Endothelial cell of umbilical vein (primary cell): Measurements from ENCODE around the gene PAIP2B. TPM values are rescaled to one million over a fixed set of nuclear protein-coding genes. Genes with fewer than 3 reads are reported as not detected.

ENCODE experiments used
- BruUV-seq: library from RNA; stranded (reverse); fragments of 400-500 nt; replicated peaks from 2 replicates; lab custom pipeline; 2021; lab: Mats Ljungman, UMichigan
- CTCF ChIA-PET: fragments of 300-600, 350-600 bp; sonication (Branson Sonifier 250); formaldehyde crosslinking; loops from one replicate; lab custom pipeline; 2021; ENCODE audit warnings: antibody characterized with exemption, inconsistent platforms; lab: Charles Lee
- POLR2A ChIA-PET: fragments of 300-600, 350-600 bp; sonication (Branson Sonifier 250); formaldehyde crosslinking; loops from one replicate; lab custom pipeline; 2021; ENCODE audit warnings: antibody characterized with exemption, inconsistent platforms; lab: Charles Lee
- DNase-seq: peaks from one replicate; pipeline ENCODE4 v3.0.0-alpha.2; 2011; ENCODE audit warnings: low read depth, low spot score
- FAIRE-seq: peaks from 2 replicates; lab custom pipeline; 2011; peaks lifted over from hg19 to GRCh38; lab: Jason Lieb, UNC
- H2AFZ ChIP-seq: 2 replicates; pipeline ENCODE4 v1.6.0; 2012; ENCODE audit warnings: low read depth, low read length, control low read depth, inconsistent platforms
- H3K27ac ChIP-seq: 2 replicates; pipeline ENCODE4 v1.5.1; 2011; ENCODE audit warnings: low read depth, mild to moderate bottlenecking, control low read depth, low read length, moderate library complexity; ENCODE audit not compliant: insufficient read depth
- H3K27me3 ChIP-seq, 2 experiments: 2 replicates each; pipeline versions ENCODE4 v1.6.0 to v1.6.1; 2011; ENCODE audit warnings: low read length in 2 of 2, mixed read lengths in 1 of 2; ENCODE audit not compliant: control insufficient read depth in 2 of 2, insufficient read depth in 2 of 2
- H3K36me3 ChIP-seq, 2 experiments: 2 replicates in 1 of 2; 3 replicates in 1 of 2; pipeline ENCODE4 v1.5.1; 2011; ENCODE audit warnings: low read length in 2 of 2, mild to moderate bottlenecking in 1 of 2, moderate library complexity in 1 of 2; ENCODE audit not compliant: control insufficient read depth in 2 of 2, insufficient read depth in 2 of 2; ENCODE audit errors: extremely low read depth in 1 of 2
- H3K4me1 ChIP-seq: 3 replicates; pipeline ENCODE4 v1.5.1; 2011; ENCODE audit warnings: mild to moderate bottlenecking, low read length; ENCODE audit not compliant: control insufficient read depth, insufficient read depth; ENCODE audit errors: extremely low read depth
- H3K4me2 ChIP-seq: 2 replicates; pipeline ENCODE4 v1.6.1; 2011; ENCODE audit warnings: low read length, control low read depth, mixed read lengths; ENCODE audit not compliant: insufficient read depth
- H3K4me3 ChIP-seq, 3 experiments: fragments of 200-600 bp in 1 of 3; sonication (generic), shearing (Covaris generic) in 1 of 3; replicated peaks in 1 of 3; 2 replicates each; pipeline ENCODE4 v1.5.1; 2011 to 2016; ENCODE audit warnings: control low read depth in 3 of 3, low read length in 3 of 3, mild to moderate bottlenecking in 2 of 3, inconsistent platforms in 1 of 3, low read depth in 1 of 3, moderate library complexity in 1 of 3; ENCODE audit not compliant: insufficient read depth in 1 of 3
- H3K79me2 ChIP-seq: 2 replicates; pipeline ENCODE4 v1.6.0; 2012; ENCODE audit warnings: low read length, inconsistent platforms; ENCODE audit not compliant: control insufficient read depth, insufficient read depth
- H3K9ac ChIP-seq: replicated peaks from 2 replicates; pipeline ENCODE3; 2011; ENCODE audit warnings: low read length, control low read depth; ENCODE audit not compliant: insufficient read depth; ENCODE audit errors: extremely low read depth
- H3K9me1 ChIP-seq: replicated peaks from 3 replicates; pipeline ENCODE4 v1.6.0; 2011; ENCODE audit warnings: mild to moderate bottlenecking, low read length; ENCODE audit not compliant: control insufficient read depth, insufficient read depth; ENCODE audit errors: extremely low read depth
- H3K9me3 ChIP-seq: replicated peaks from 2 replicates; pipeline ENCODE4 v1.5.1; 2012; ENCODE audit warnings: low read length, inconsistent platforms; ENCODE audit not compliant: control insufficient read depth, insufficient read depth
- H4K20me1 ChIP-seq: replicated peaks from 2 replicates; pipeline ENCODE3; 2011; ENCODE audit warnings: mild to moderate bottlenecking, low read length; ENCODE audit not compliant: control insufficient read depth, insufficient read depth; ENCODE audit errors: extremely low read depth
- EZH2 ChIP-seq: IDR thresholded peaks from 2 replicates; pipeline ENCODE4 v1.6.1; 2012; ENCODE audit warnings: borderline replicate concordance, low read depth, mild to moderate bottlenecking, moderate library complexity, low read length, inconsistent platforms; ENCODE audit not compliant: severe bottlenecking
- FOS ChIP-seq: IDR thresholded peaks from 2 replicates; pipeline ENCODE4 v1.6.1; 2011; ENCODE audit warnings: mild to moderate bottlenecking, low read length, moderate library complexity, borderline replicate concordance; ENCODE audit not compliant: insufficient read depth
- GATA2 ChIP-seq: IDR thresholded peaks from 2 replicates; pipeline ENCODE4 v1.7.0; 2011; ENCODE audit warnings: low read depth, mild to moderate bottlenecking, moderate library complexity, mixed read lengths, low read length; ENCODE audit not compliant: insufficient read length, insufficient read depth
- JUN ChIP-seq: IDR thresholded peaks from 2 replicates; pipeline ENCODE4 v1.6.1; 2011; ENCODE audit warnings: borderline replicate concordance, low read depth; ENCODE audit not compliant: insufficient read length, insufficient read depth
- MYC ChIP-seq: IDR thresholded peaks from one replicate; pipeline ENCODE4 v1.6.1; 2011; ENCODE audit warnings: mild to moderate bottlenecking, low read depth, low read length
- POLR2A ChIP-seq: IDR thresholded peaks from 2 replicates; pipeline ENCODE4 v1.6.1; 2012; ENCODE audit warnings: low read depth, mild to moderate bottlenecking, control low read depth, low read length
- POLR2AphosphoS5 ChIP-seq: IDR thresholded peaks from 2 replicates; pipeline ENCODE4 v1.6.1; 2012; ENCODE audit warnings: low read depth, mild to moderate bottlenecking, control low read depth, low read length, moderate library complexity; ENCODE audit not compliant: insufficient read depth
- dilution Hi-C: fragments of 300-500 bp; cut with MboI; formaldehyde crosslinking; loops from one replicate; pipeline ENCODE4 v1.15.0; 2019; ENCODE audit warnings: low sequenced_read_pairs; ENCODE audit not compliant: extremely low pct_ligation_motif_present
- intact Hi-C: fragments of 100-400 bp; cut with micrococcal nuclease; formaldehyde crosslinking; loops from one replicate; pipeline ENCODE4 v1.10.0; 2022
- polyA plus RNA-seq, 4 experiments: library from polyadenylated mRNA; depleted of rRNA in 3 of 4; stranded (reverse) in 3 of 4; unstranded in 1 of 4; fragments of >200 nt; gene quantifications; 2 replicates each; pipeline versions ENCODE4 v1.2.1 to v1.2.3, GENCODE V29; 2011 to 2012; ENCODE audit warnings: missing spikeins in 1 of 4
- total RNA-seq: library from RNA; stranded (reverse); gene quantifications from 2 replicates; pipeline ENCODE4 v1.2.3, GENCODE V29; 2021
- TF ChIP-seq, protein P1 (sequence below): IDR thresholded peaks from 2 replicates; pipeline ENCODE4 v1.6.1; 2011; ENCODE audit not compliant: insufficient read depth, insufficient read length
- TF ChIP-seq, protein P2 (sequence below), 2 donors: IDR thresholded peaks; 1 replicate in 1 of 2; 2 replicates in 1 of 2; pipeline ENCODE4 v1.5.1; 2011; ENCODE audit warnings: low read length in 2 of 2, mild to moderate bottlenecking in 2 of 2, moderate library complexity in 2 of 2, control low read depth in 1 of 2, inconsistent platforms in 1 of 2, low read depth in 1 of 2; ENCODE audit not compliant: insufficient read depth in 1 of 2; ENCODE audit errors: extremely low read depth in 1 of 2

Gene PAIP2B
- total and polyA plus RNA-seq, 2 donors (not counting 3 experiments of a cell fraction or from before 2014, with no cell fraction given), result 0.21 to 0.62 TPM

DNA sequence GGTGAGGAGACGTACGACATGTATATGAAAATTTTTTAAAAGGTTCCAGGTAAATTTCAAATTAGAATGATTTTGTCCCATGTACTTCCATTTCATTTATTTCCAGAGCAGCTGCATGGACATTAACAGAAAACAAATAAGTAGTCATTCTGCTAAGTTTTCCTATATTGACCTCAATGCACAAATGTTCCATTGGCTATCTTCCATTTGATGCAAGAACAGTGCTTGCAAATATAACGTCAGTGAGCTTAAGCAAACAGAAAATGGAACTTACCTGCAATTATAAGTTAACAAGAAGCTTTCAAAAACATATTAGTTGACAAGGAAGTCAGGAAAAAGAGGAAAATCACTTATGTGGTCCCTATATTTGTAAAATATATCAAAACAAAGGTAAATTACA lies 16.6 kb downstream of the PAIP2B start:
- Histone ChIP-seq H3K4me2 (no peak overlapping the region), H2AFZ (no peak overlapping the region), H3K79me2 (no peaks in the 10 kb centered on the region), H3K27me3 (peaks cover 10 to 30% of the 10 kb centered on the region in 2 experiments), H3K36me3 (no peaks in the 10 kb centered on the region), H3K9ac (no peak overlapping the region), H3K9me1 (no peaks in the 10 kb centered on the region), H3K9me3 (no peaks in the 10 kb centered on the region), H4K20me1 (no peaks in the 10 kb centered on the region), H3K4me1 (no peaks in the 10 kb centered on the region), H3K4me3 (no peak overlapping the region), H3K27ac (no peak overlapping the region)
- intact Hi-C loops (no loop called here), dilution Hi-C loops (no loop called here)
- FAIRE-seq (no peak), DNase-seq (no peak)
- ChIA-PET POLR2A (no interaction called here), CTCF (interaction anchor here (1.4 kb wide), 1 partner anchor 53 kb away, joined by 3 read pairs; no protein-coding TSS in a partner anchor)
- TF ChIP-seq FOS (no peak), EZH2 (no peak), GATA2 (no peak)
- TF ChIP-seq, protein P1, sequence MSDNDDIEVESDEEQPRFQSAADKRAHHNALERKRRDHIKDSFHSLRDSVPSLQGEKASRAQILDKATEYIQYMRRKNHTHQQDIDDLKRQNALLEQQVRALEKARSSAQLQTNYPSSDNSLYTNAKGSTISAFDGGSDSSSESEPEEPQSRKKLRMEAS, result no peak
- BruUV-seq, result no TSS peak

DNA sequence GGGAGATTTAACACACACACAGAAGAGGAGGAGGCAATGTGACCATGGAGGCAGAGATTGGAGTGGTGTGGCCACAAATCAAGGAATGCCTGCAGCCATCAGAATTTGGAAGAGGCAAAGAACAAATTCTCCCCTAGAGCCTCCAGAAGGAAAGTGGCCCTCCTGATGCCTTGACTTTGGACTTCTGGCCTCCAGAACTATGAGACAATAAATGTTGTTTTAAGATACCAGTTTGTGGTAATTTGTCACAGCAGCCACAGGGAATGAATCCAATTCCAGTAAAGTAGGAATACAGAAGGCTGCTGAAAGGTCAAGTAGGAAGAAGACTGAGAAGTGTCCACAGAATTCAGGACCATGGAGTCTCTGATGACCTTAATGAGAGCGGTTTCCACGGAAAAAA lies 18.1 kb downstream of the PAIP2B start:
- dilution Hi-C loops (no loop called here), intact Hi-C loops (no loop called here)
- no peaks in the 10 kb centered on the region for H4K20me1 ChIP-seq
- H3K4me3 ChIP-seq, result no peak overlapping the region
- H3K79me2 ChIP-seq, result no peaks in the 10 kb centered on the region
- no peaks in the 10 kb centered on the region for H3K4me1 ChIP-seq
- FAIRE-seq (no peak), DNase-seq (no peak)
- ChIA-PET POLR2A (no interaction called here), CTCF (interaction anchor here (1.6 kb wide), 1 partner anchor 9 kb away, joined by 3 read pairs; no protein-coding TSS in a partner anchor)
- H3K9ac ChIP-seq, result no peak overlapping the region
- H3K36me3 ChIP-seq, result no peaks in the 10 kb centered on the region
- no peak overlapping the region for H3K4me2 ChIP-seq
- no peaks in the 10 kb centered on the region for H3K9me3 ChIP-seq
- H2AFZ ChIP-seq, result no peak overlapping the region
- BruUV-seq, result no TSS peak
- TF ChIP-seq, protein P1, result no peak
- TF ChIP-seq GATA2 (no peak), POLR2A (no peak), JUN (no peak), MYC (no peak), POLR2AphosphoS5 (no peak), EZH2 (no peak), FOS (no peak)
- TF ChIP-seq, protein P2, sequence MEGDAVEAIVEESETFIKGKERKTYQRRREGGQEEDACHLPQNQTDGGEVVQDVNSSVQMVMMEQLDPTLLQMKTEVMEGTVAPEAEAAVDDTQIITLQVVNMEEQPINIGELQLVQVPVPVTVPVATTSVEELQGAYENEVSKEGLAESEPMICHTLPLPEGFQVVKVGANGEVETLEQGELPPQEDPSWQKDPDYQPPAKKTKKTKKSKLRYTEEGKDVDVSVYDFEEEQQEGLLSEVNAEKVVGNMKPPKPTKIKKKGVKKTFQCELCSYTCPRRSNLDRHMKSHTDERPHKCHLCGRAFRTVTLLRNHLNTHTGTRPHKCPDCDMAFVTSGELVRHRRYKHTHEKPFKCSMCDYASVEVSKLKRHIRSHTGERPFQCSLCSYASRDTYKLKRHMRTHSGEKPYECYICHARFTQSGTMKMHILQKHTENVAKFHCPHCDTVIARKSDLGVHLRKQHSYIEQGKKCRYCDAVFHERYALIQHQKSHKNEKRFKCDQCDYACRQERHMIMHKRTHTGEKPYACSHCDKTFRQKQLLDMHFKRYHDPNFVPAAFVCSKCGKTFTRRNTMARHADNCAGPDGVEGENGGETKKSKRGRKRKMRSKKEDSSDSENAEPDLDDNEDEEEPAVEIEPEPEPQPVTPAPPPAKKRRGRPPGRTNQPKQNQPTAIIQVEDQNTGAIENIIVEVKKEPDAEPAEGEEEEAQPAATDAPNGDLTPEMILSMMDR (IDR thresholded peaks at IDR 0.05; ENCODE audit: extremely low read depth in 1 of 2, insufficient read depth in 1 of 2, low read depth in 1 of 2, low read length in 2 of 2), result no peak
- no peak overlapping the region for H3K27ac ChIP-seq
- H3K9me1 ChIP-seq, result no peaks in the 10 kb centered on the region
- peaks cover 9 to 27% of the 10 kb centered on the region in 2 experiments for H3K27me3 ChIP-seq
